Keratinocyte (primary cell): ENCODE measurements around the gene OLFM2.

Experiments
- CTCF ChIP-seq, 3 experiments: IDR thresholded peaks in 1 of 3; conservative IDR thresholded peaks in 1 of 3; optimal IDR thresholded peaks in 1 of 3; 2 replicates in 2 of 3; 3 replicates in 1 of 3; pipeline versions ENCODE3 to v1.5.1; 2011; ENCODE audit warnings: low read length in 3 of 3, mild to moderate bottlenecking in 3 of 3, moderate library complexity in 2 of 3, control low read depth in 1 of 3, inconsistent platforms in 1 of 3; ENCODE audit not compliant: insufficient read depth in 2 of 3; ENCODE audit errors: extremely low read depth in 1 of 3
- EZH2 ChIP-seq: IDR thresholded peaks from one replicate; pipeline ENCODE4 v1.6.1; 2012; ENCODE audit warnings: inconsistent platforms, mild to moderate bottlenecking, low read length, moderate library complexity

DNA sequence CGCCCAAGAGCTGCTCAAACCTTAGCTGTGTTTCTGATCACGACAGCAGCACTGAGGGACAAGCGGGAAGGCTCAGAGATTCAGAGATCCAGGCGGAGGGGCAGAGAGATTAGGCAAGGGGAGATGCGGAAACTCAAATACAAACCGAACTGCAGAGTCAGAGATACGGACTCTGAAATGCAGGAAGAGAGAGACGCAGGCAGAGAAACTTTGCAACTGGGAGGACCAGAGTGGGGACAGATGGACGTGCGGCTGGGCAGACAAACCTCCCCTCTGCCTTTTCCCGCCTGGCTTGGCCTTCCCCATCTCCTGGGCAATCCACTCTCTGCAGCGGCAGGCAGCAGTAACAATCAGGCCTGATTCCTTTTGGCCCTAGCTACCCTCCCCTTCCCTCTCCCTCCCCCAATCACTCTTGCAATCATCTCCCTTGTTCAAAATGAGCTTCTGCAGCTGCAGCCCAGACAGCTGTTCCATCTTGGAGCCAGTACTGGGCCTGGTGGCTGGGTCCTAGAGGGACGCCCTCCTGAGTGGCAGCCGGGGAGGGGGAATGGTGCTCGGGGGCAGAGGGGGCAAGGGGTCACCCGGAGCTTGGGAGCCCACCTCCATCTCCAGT is 29.7 kb downstream of the OLFM2 start:
- no peak for TF ChIP-seq EZH2
- no peak for TF ChIP-seq CTCF (optimal IDR thresholded peaks at IDR 0.05 in 1 of 3, IDR thresholded peaks at IDR 0.05 in 1 of 3, conservative IDR thresholded peaks at IDR 0.05 in 1 of 3; ENCODE audit: extremely low read depth in 1 of 3, insufficient read depth in 2 of 3, low read length in 3 of 3)
